A549 (cell line): ENCODE measurements around the gene C10orf88. TPM values are rescaled to one million over a fixed set of nuclear protein-coding genes. Genes with fewer than 3 reads are reported as not detected.

Source experiments
- ATAC-seq, 2 experiments: fragments of 200-7000 bp in 1 of 2; fragments of >200 bp in 1 of 2; cut with Nextera tagmentation in 1 of 2; cut with Tn5 transposase in 1 of 2; 3 replicates each; pipeline versions ENCODE4 v1.8.0 to v1.9.1; 2018 to 2020; ENCODE audit warnings: mild to moderate bottlenecking in 1 of 2, moderate library complexity in 1 of 2
- CTCF ChIA-PET: fragments of 300-600 bp; sonication (Branson Sonifier 250); formaldehyde crosslinking; extraction: SDS; loops from one replicate; lab custom pipeline; 2021; ENCODE audit warnings: antibody characterized with exemption, inconsistent platforms; lab: Yijun Ruan, JAX
- POLR2A ChIA-PET: fragments of 350-600 bp; formaldehyde crosslinking; extraction: SDS; loops from one replicate; lab custom pipeline; 2021; ENCODE audit warnings: antibody characterized with exemption, inconsistent platforms; lab: Yijun Ruan, JAX
- DNase-seq, 2 experiments: peaks; one replicate each; pipeline versions ENCODE4 v3.0.0 to v3.0.0-alpha.2; 2011 to 2016; ENCODE audit warnings: low read depth in 1 of 2, low spot score in 1 of 2
- FAIRE-seq: peaks from 2 replicates; lab custom pipeline; 2011; peaks lifted over from hg19 to GRCh38; lab: Jason Lieb, UNC
- H3K27ac ChIP-seq, 2 experiments: fragments of >200 bp; sonication (Bioruptor Twin); formaldehyde crosslinking; 3 replicates each; pipeline ENCODE4 v1.5.1; 2016 to 2017
- H3K4me1 ChIP-seq: fragments of >200 bp; sonication (Bioruptor Twin); formaldehyde crosslinking; 3 replicates; pipeline ENCODE4 v1.6.1; 2016
- H3K4me2 ChIP-seq: fragments of >200 bp; sonication (Bioruptor Twin); formaldehyde crosslinking; 3 replicates; pipeline ENCODE4 v1.6.1; 2016
- H3K4me3 ChIP-seq: fragments of >200 bp; sonication (Bioruptor Twin); formaldehyde crosslinking; 3 replicates; pipeline ENCODE4 v1.5.1; 2016
- H3K9me3 ChIP-seq: fragments of >200 bp; sonication (Bioruptor Twin); formaldehyde crosslinking; 3 replicates; pipeline ENCODE4 v1.6.1; 2016
- CBX2 ChIP-seq: fragments of 200-600 bp; sonication (generic); IDR thresholded peaks from 2 replicates; pipeline ENCODE4 v1.6.1; 2016; ENCODE audit warnings: low read depth, mild to moderate bottlenecking, borderline replicate concordance
- CEBPB ChIP-seq, 2 experiments: fragments of >200 bp in 1 of 2; sonication (Bioruptor Twin) in 1 of 2; formaldehyde crosslinking in 1 of 2; IDR thresholded peaks; 2 replicates each; pipeline ENCODE4 v1.6.1; 2012 to 2016
- CHD4 ChIP-seq: fragments of 200-600 bp; sonication (generic); IDR thresholded peaks from 2 replicates; pipeline ENCODE4 v1.6.1; 2016; ENCODE audit warnings: antibody characterized with exemption, mild to moderate bottlenecking, borderline replicate concordance
- EHMT2 ChIP-seq: fragments of 200-600 bp; sonication (generic); IDR thresholded peaks from 2 replicates; pipeline ENCODE4 v1.6.1; 2016; ENCODE audit warnings: antibody characterized with exemption, low read depth, mild to moderate bottlenecking, moderate library complexity
- EP300 ChIP-seq, 2 experiments: fragments of >200 bp; sonication (Bioruptor Twin); formaldehyde crosslinking; IDR thresholded peaks; 2 replicates in 1 of 2; 3 replicates in 1 of 2; pipeline ENCODE4 v1.6.1; 2016 to 2017
- GATA3 ChIP-seq: IDR thresholded peaks from 2 replicates; pipeline ENCODE4 v1.6.1; 2012; ENCODE audit warnings: borderline replicate concordance
- HOXB13 ChIP-seq: fragments of 250-450 bp; sonication (Bioruptor Pico); IDR thresholded peaks from 2 replicates; pipeline ENCODE4 v1.5.0; 2020; ENCODE audit warnings: low read depth, mild to moderate bottlenecking, moderate library complexity
- JUN ChIP-seq, 2 experiments: fragments of >200 bp; sonication (Bioruptor Twin); formaldehyde crosslinking; IDR thresholded peaks; 2 replicates in 1 of 2; 3 replicates in 1 of 2; pipeline ENCODE4 v1.6.1; 2016 to 2017
- KDM1A ChIP-seq: fragments of 200-600 bp; sonication (generic); IDR thresholded peaks from 2 replicates; pipeline ENCODE4 v1.6.1; 2016; ENCODE audit warnings: low read depth, mild to moderate bottlenecking
- KDM5A ChIP-seq: fragments of 200-600 bp; sonication (generic); IDR thresholded peaks from 2 replicates; pipeline ENCODE4 v1.6.1; 2016; ENCODE audit warnings: antibody characterized with exemption, mild to moderate bottlenecking
- MAFK ChIP-seq: fragments of 450-650 bp; IDR thresholded peaks from 2 replicates; pipeline ENCODE4 v1.6.1; 2014; ENCODE audit not compliant: partially characterized antibody
- NR3C1 ChIP-seq: fragments of >200 bp; sonication (Bioruptor Twin); formaldehyde crosslinking; IDR thresholded peaks from 3 replicates; pipeline ENCODE4 v1.6.1; 2017
- RAD21 ChIP-seq, 2 experiments: fragments of >200 bp in 1 of 2; sonication (Bioruptor Twin) in 1 of 2; formaldehyde crosslinking in 1 of 2; IDR thresholded peaks in 1 of 2; conservative IDR thresholded peaks in 1 of 2; 2 replicates in 1 of 2; 3 replicates in 1 of 2; pipeline ENCODE4 v1.6.1; 2012 to 2018; ENCODE audit warnings: inconsistent platforms in 1 of 2
- RARB ChIP-seq: fragments of 250-450 bp; sonication (Bioruptor Pico); IDR thresholded peaks from 2 replicates; pipeline ENCODE4 v1.8.0; 2021; ENCODE audit warnings: mild to moderate bottlenecking, moderate library complexity
- TFCP2L1 ChIP-seq: fragments of 250-450 bp; sonication (Bioruptor Pico); IDR thresholded peaks from 2 replicates; pipeline ENCODE4 v1.5.0; 2021; ENCODE audit warnings: mild to moderate bottlenecking
- TP53 ChIP-seq: fragments of 250-450 bp; sonication (Bioruptor Pico); IDR thresholded peaks from 2 replicates; pipeline ENCODE4 v1.5.0; 2021; ENCODE audit warnings: mild to moderate bottlenecking, moderate library complexity
- ZSCAN20 ChIP-seq: fragments of 250-450 bp; sonication (Bioruptor Pico); IDR thresholded peaks from 2 replicates; pipeline ENCODE4 v1.8.0; 2022; ENCODE audit warnings: mild to moderate bottlenecking, moderate library complexity
- WGBS: methylation state at CpG from one replicate; pipeline ENCODE4 v1.1.6; 2017; ENCODE audit errors: missing lambda C conversion rate; 5-methylcytosine and 5-hydroxymethylcytosine counted together
- polyA plus RNA-seq, 4 experiments: library from polyadenylated mRNA; depleted of rRNA in 3 of 4; stranded (reverse); fragments of >200 nt; fragmentation: RNase III in 1 of 4; extraction: RNeasy Plus Mini Kit Qiagen cat#74134 plus additional on column Dnase treatment in 1 of 4; gene quantifications; 2 replicates in 3 of 4; 3 replicates in 1 of 4; pipeline ENCODE4 v1.2.3, GENCODE V29; 2011 to 2017
- TF ChIP-seq, protein P1 (sequence below): fragments of 250-450 bp; sonication (Bioruptor Pico); IDR thresholded peaks from 2 replicates; pipeline ENCODE4 v1.5.0; 2020; ENCODE audit warnings: low read depth, mild to moderate bottlenecking, moderate library complexity
- TF ChIP-seq, protein P2 (sequence below): fragments of 150-350 bp; IDR thresholded peaks from 2 replicates; pipeline ENCODE4 v1.6.1; 2014; ENCODE audit warnings: low read depth, mild to moderate bottlenecking, low read length
- TF ChIP-seq, protein P3 (sequence below): fragments of 450-650 bp; IDR thresholded peaks from 2 replicates; pipeline ENCODE4 v1.6.1; 2014; ENCODE audit warnings: antibody characterized with exemption
- TF ChIP-seq, protein P4 (sequence below): fragments of 200-600 bp; sonication (generic); IDR thresholded peaks from 2 replicates; pipeline ENCODE4 v1.6.1; 2016; ENCODE audit warnings: antibody characterized with exemption, mild to moderate bottlenecking, moderate library complexity
- TF ChIP-seq, protein P5 (sequence below): IDR thresholded peaks from 2 replicates; pipeline ENCODE4 v1.6.1; 2012

Gene C10orf88
- polyA plus RNA-seq, 2 of the 4 experiments (the other 2 are of a cell fraction): 11.0 to 11.9 TPM

DNA sequence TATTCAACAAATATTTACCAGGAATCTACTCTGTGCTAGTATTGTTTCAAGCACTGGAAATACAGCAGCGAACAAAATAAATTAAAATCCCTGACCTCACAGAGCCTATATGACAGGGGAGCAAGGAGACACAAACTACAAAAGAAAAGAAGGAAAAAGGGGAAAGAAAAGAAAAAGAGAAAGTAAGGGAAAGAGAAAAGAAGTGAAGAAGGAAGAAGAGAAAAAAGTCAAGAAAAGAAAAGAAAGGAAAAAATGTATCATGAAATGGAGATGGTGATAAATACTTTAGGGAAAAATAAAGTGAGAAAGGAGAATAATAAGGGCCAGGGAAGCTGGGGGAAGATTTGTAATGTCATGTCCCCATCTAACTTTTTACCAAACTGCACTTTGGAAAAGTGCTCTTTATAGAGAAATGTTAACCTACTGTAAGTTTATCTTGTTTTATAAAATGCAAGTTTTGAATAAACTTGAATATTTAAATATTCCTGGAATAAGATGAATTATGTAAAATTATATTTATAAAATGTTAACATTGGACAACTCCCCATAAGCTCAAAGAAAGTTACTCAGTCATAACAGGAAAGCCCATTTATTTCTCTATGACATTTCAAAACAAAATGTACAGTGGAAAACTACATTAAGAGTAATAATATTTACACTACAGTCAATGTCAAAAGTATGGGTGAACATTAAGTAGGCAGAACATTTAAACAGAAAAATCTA lies 14.7 kb downstream of the C10orf88 start:
- TF ChIP-seq EP300 (IDR thresholded peaks at IDR 0.05): no peak
- no peak for TF ChIP-seq RARB (CRISPR knock-in tag)
- TF ChIP-seq CBX2: no peak
- TF ChIP-seq RAD21 (conservative IDR thresholded peaks at IDR 0.05 in 1 of 2, IDR thresholded peaks at IDR 0.05 in 1 of 2): no peak
- no peak for TF ChIP-seq GATA3
- TF ChIP-seq TP53 (CRISPR knock-in tag): no peak
- no peak for TF ChIP-seq MAFK
- TF ChIP-seq, protein P1, sequence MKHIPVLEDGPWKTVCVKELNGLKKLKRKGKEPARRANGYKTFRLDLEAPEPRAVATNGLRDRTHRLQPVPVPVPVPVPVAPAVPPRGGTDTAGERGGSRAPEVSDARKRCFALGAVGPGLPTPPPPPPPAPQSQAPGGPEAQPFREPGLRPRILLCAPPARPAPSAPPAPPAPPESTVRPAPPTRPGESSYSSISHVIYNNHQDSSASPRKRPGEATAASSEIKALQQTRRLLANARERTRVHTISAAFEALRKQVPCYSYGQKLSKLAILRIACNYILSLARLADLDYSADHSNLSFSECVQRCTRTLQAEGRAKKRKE (CRISPR knock-in tag): no peak
- TF ChIP-seq KDM5A: no peak
- TF ChIP-seq, protein P2, sequence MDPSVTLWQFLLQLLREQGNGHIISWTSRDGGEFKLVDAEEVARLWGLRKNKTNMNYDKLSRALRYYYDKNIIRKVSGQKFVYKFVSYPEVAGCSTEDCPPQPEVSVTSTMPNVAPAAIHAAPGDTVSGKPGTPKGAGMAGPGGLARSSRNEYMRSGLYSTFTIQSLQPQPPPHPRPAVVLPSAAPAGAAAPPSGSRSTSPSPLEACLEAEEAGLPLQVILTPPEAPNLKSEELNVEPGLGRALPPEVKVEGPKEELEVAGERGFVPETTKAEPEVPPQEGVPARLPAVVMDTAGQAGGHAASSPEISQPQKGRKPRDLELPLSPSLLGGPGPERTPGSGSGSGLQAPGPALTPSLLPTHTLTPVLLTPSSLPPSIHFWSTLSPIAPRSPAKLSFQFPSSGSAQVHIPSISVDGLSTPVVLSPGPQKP: no peak
- TF ChIP-seq HOXB13 (CRISPR knock-in tag): no peak
- TF ChIP-seq KDM1A: no peak
- no peak for TF ChIP-seq ZSCAN20 (CRISPR knock-in tag)
- TF ChIP-seq CEBPB (IDR thresholded peaks at IDR 0.05): no peak
- TF ChIP-seq JUN (IDR thresholded peaks at IDR 0.05): no peak
- FAIRE-seq: peak; percentile 79

DNA sequence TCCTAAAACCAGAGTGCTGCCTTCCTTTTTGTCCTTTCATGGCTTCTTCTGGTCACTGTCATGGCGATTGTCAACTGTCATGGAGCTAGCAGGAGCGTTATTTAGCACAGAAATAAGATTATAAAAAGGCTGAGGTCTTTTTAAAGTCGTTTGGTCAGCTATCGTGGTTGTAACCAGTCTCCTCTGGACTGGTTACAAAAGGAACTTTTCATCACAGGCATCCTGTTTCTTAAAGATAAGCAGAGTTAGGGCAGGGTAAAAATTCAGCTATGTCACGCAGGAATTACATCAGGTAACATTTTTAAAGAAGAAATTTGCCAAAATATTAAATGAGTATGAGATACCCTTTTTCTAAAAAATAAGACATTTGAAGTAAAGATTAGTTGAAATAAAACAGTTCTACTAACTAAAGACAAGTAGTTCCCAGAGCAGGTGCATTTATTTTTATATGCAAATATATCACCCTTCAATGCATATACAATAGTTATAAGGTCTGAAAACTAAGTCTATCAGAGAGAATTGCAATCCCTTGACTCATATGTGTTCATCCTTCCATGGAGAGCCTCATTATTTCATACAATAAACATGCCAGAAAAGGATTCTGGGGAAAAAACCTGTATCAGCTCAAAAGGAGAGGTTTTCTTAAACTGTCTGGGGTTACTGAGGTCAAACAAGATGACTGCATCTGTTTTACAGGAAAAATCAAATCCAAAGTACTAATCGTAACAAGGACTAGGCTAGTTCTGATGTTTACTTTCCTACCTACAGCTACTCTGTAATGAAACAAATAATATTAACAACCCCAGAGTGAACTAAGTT lies 22.7 kb downstream of the C10orf88 start:
- H3K4me2 ChIP-seq: no peak overlapping the region
- no peak for ATAC-seq
- ChIA-PET CTCF (no interaction called here), POLR2A (no interaction called here)
- no peak for DNase-seq
- no peaks in the 10 kb centered on the region for H3K4me1 ChIP-seq
- H3K27ac ChIP-seq: no peak overlapping the region
- 79% methylated on average over 6 of the region's 6 CpGs for WGBS
- no peak for FAIRE-seq
- H3K9me3 ChIP-seq: no peaks in the 10 kb centered on the region
- no peak overlapping the region for H3K4me3 ChIP-seq
- TF ChIP-seq CHD4 (no peak), TP53 (CRISPR knock-in tag) (no peak), JUN (IDR thresholded peaks at IDR 0.05) (no peak), EHMT2 (no peak), TFCP2L1 (CRISPR knock-in tag) (no peak), NR3C1 (no peak)
- TF ChIP-seq, protein P3, sequence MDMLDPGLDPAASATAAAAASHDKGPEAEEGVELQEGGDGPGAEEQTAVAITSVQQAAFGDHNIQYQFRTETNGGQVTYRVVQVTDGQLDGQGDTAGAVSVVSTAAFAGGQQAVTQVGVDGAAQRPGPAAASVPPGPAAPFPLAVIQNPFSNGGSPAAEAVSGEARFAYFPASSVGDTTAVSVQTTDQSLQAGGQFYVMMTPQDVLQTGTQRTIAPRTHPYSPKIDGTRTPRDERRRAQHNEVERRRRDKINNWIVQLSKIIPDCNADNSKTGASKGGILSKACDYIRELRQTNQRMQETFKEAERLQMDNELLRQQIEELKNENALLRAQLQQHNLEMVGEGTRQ: no peak
- TF ChIP-seq, protein P4, sequence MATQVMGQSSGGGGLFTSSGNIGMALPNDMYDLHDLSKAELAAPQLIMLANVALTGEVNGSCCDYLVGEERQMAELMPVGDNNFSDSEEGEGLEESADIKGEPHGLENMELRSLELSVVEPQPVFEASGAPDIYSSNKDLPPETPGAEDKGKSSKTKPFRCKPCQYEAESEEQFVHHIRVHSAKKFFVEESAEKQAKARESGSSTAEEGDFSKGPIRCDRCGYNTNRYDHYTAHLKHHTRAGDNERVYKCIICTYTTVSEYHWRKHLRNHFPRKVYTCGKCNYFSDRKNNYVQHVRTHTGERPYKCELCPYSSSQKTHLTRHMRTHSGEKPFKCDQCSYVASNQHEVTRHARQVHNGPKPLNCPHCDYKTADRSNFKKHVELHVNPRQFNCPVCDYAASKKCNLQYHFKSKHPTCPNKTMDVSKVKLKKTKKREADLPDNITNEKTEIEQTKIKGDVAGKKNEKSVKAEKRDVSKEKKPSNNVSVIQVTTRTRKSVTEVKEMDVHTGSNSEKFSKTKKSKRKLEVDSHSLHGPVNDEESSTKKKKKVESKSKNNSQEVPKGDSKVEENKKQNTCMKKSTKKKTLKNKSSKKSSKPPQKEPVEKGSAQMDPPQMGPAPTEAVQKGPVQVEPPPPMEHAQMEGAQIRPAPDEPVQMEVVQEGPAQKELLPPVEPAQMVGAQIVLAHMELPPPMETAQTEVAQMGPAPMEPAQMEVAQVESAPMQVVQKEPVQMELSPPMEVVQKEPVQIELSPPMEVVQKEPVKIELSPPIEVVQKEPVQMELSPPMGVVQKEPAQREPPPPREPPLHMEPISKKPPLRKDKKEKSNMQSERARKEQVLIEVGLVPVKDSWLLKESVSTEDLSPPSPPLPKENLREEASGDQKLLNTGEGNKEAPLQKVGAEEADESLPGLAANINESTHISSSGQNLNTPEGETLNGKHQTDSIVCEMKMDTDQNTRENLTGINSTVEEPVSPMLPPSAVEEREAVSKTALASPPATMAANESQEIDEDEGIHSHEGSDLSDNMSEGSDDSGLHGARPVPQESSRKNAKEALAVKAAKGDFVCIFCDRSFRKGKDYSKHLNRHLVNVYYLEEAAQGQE: no peak
- TF ChIP-seq, protein P5, sequence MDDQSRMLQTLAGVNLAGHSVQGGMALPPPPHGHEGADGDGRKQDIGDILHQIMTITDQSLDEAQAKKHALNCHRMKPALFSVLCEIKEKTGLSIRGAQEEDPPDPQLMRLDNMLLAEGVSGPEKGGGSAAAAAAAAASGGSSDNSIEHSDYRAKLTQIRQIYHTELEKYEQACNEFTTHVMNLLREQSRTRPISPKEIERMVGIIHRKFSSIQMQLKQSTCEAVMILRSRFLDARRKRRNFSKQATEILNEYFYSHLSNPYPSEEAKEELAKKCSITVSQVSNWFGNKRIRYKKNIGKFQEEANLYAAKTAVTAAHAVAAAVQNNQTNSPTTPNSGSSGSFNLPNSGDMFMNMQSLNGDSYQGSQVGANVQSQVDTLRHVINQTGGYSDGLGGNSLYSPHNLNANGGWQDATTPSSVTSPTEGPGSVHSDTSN: no peak

More for the DNA sequence above, 14.7 kb downstream of the C10orf88 start:
- WGBS: 97% methylated on average over 1 of the region's 1 CpG
- Histone ChIP-seq H3K4me3 (no peak overlapping the region), H3K27ac (no peak overlapping the region), H3K4me1 (no peaks in the 10 kb centered on the region), H3K9me3 (no peaks in the 10 kb centered on the region), H3K4me2 (no peak overlapping the region)
- no peak for ATAC-seq
- no peak for DNase-seq
- ChIA-PET POLR2A (no interaction called here), CTCF (interaction anchor here (1.4 kb wide), 1 partner anchor 15 kb away, joined by 3 read pairs; the partner anchor contains the start of gene C10orf88)
